K562 (cell line): Measurements from ENCODE around the gene NCAM2. TPM values are rescaled to one million over a fixed set of nuclear protein-coding genes. Genes with fewer than 3 reads are reported as not detected.

Source experiments
- ATF1 ChIP-seq, 2 experiments: fragments of 450-650 bp in 1 of 2; IDR thresholded peaks; 2 replicates each; pipeline ENCODE4 v1.6.1; 2016; ENCODE audit warnings: missing compliant biosample characterization in 1 of 2, missing genetic modification characterization in 1 of 2
- ATF2 ChIP-seq: sonication (generic); formaldehyde crosslinking; IDR thresholded peaks from 2 replicates; pipeline ENCODE4 v1.8.1; 2022; ENCODE audit warnings: missing genetic modification reagents
- BRCA1 ChIP-seq, 2 experiments: fragments of 450-650 bp in 1 of 2; sonication (generic) in 1 of 2; formaldehyde crosslinking in 1 of 2; IDR thresholded peaks; 2 replicates each; pipeline versions ENCODE4 v1.5.0 to v1.6.1; 2017 to 2020; ENCODE audit warnings: mild to moderate bottlenecking in 1 of 2, missing genetic modification reagents in 1 of 2
- ETV6 ChIP-seq, 3 experiments: fragments of 150-350 bp in 1 of 3; sonication (generic) in 1 of 3; formaldehyde crosslinking in 1 of 3; IDR thresholded peaks; 2 replicates each; pipeline versions ENCODE4 v1.6.1 to v1.8.0; 2014 to 2022; ENCODE audit warnings: borderline replicate concordance in 2 of 3, low read depth in 2 of 3, antibody characterized with exemption in 1 of 3, low read length in 1 of 3, mild to moderate bottlenecking in 1 of 3, missing genetic modification reagents in 1 of 3
- GATAD2B ChIP-seq: fragments of 450-650 bp; IDR thresholded peaks from 2 replicates; pipeline ENCODE4 v1.6.1; 2017; ENCODE audit warnings: mild to moderate bottlenecking, borderline replicate concordance
- HEY1 ChIP-seq: fragments of 250-450 bp; sonication (Bioruptor Pico); IDR thresholded peaks from 2 replicates; pipeline ENCODE4 v1.5.0; 2020; ENCODE audit warnings: mild to moderate bottlenecking, moderate library complexity, borderline replicate concordance
- MCM2 ChIP-seq: fragments of 450-650 bp; IDR thresholded peaks from 2 replicates; pipeline ENCODE4 v1.6.1; 2017; ENCODE audit warnings: low read depth, mild to moderate bottlenecking
- PBX2 ChIP-seq, 2 experiments: IDR thresholded peaks in 1 of 2; conservative IDR thresholded peaks in 1 of 2; 2 replicates each; pipeline ENCODE4 v1.6.1; 2016; ENCODE audit warnings: low read depth in 2 of 2, mild to moderate bottlenecking in 1 of 2, missing compliant biosample characterization in 1 of 2, missing genetic modification characterization in 1 of 2, moderate library complexity in 1 of 2
- POLR2A ChIP-seq: fragments of 450-650 bp; conservative IDR thresholded peaks from 2 replicates; pipeline ENCODE4 v1.6.1; 2016
- POLR3G ChIP-seq: IDR thresholded peaks from 2 replicates; pipeline ENCODE4 v1.6.1; 2011; ENCODE audit not compliant: insufficient read length, insufficient replicate concordance; ENCODE audit errors: extremely low read depth
- PRMT5 ChIP-seq: sonication (generic); formaldehyde crosslinking; IDR thresholded peaks from 2 replicates; pipeline ENCODE4 v1.5.0; 2020; ENCODE audit warnings: missing genetic modification reagents
- SMARCB1 ChIP-seq: IDR thresholded peaks from 2 replicates; pipeline ENCODE4 v1.6.1; 2011; ENCODE audit warnings: improper control_type of control experiment, low read depth; ENCODE audit not compliant: insufficient read length
- SMARCE1 ChIP-seq: fragments of 450-650 bp; IDR thresholded peaks from 2 replicates; pipeline ENCODE4 v1.7.1; 2016; ENCODE audit warnings: mild to moderate bottlenecking
- SNIP1 ChIP-seq: fragments of 450-650 bp; IDR thresholded peaks from 2 replicates; pipeline ENCODE4 v1.7.1; 2017; ENCODE audit warnings: low read depth, mild to moderate bottlenecking
- SRF ChIP-seq, 2 experiments: fragments of 250-450, 450-650 bp in 1 of 2; sonication (Bioruptor Pico) in 1 of 2; sonication (generic) in 1 of 2; formaldehyde crosslinking; IDR thresholded peaks; 2 replicates each; pipeline versions ENCODE4 v1.5.0 to v1.5.1; 2020 to 2022; ENCODE audit warnings: mild to moderate bottlenecking in 1 of 2, missing genetic modification reagents in 1 of 2
- USF2 ChIP-seq: sonication (generic); formaldehyde crosslinking; IDR thresholded peaks from 2 replicates; pipeline ENCODE4 v1.5.0; 2020; ENCODE audit warnings: missing genetic modification reagents
- XRCC5 ChIP-seq: fragments of 200-400 bp; formaldehyde crosslinking; IDR thresholded peaks from 2 replicates; pipeline ENCODE4 v1.6.1; 2017; ENCODE audit warnings: low read depth, mild to moderate bottlenecking, low read length
- ZNF175 ChIP-seq: fragments of 200-800 bp; sonication (Bioruptor generic); IDR thresholded peaks from 2 replicates; pipeline ENCODE4 v1.6.1; 2016; ENCODE audit warnings: low read depth, mild to moderate bottlenecking, missing genetic modification characterization, missing compliant biosample characterization
- ZNF3 ChIP-seq: fragments of 250-450 bp; sonication (Bioruptor Pico); IDR thresholded peaks from 2 replicates; pipeline ENCODE4 v1.5.0; 2021; ENCODE audit warnings: mild to moderate bottlenecking, moderate library complexity
- ZNF695 ChIP-seq: fragments of 450-650 bp; formaldehyde crosslinking; IDR thresholded peaks from 2 replicates; pipeline ENCODE4 v1.4.0; 2020; ENCODE audit warnings: mild to moderate bottlenecking, moderate library complexity
- ZZZ3 ChIP-seq: fragments of 450-650 bp; IDR thresholded peaks from 2 replicates; pipeline ENCODE4 v1.6.1; 2016; ENCODE audit warnings: antibody characterized with exemption, mild to moderate bottlenecking, moderate library complexity
- polyA plus RNA-seq, 8 experiments: library from polyadenylated mRNA; depleted of rRNA in 4 of 8; stranded (reverse) in 5 of 8; unstranded in 3 of 8; fragments of >200 nt; fragmentation: Nextera tagmentation in 2 of 8; fragmentation: Illumina TruSeq in 1 of 8; extraction: Ambion mirVana in 2 of 8; extraction: Trizol in 1 of 8; gene quantifications; 2 replicates each; pipeline versions ENCODE4 v1.2.1 to v1.2.3, GENCODE V29; 2011 to 2014; ENCODE audit warnings: inconsistent platforms in 1 of 8, missing spikeins in 1 of 8
- total RNA-seq, 7 experiments: library from RNA; depleted of rRNA in 6 of 7; stranded (reverse); fragments of >200 nt in 6 of 7; fragmentation: Illumina TruSeq in 2 of 7; extraction: Trizol in 2 of 7; gene quantifications; 2 replicates each; pipeline versions ENCODE4 v1.2.1 to v1.2.3, GENCODE V29; 2011 to 2021; ENCODE audit warnings: low replicate concordance in 1 of 7
- TF ChIP-seq, protein P1 (sequence below): sonication (generic); formaldehyde crosslinking; IDR thresholded peaks from 2 replicates; pipeline ENCODE4 v1.8.0; 2022; ENCODE audit warnings: mild to moderate bottlenecking, missing genetic modification reagents

Gene NCAM2
- total and polyA plus RNA-seq, 9 of the 15 experiments (the other 6 are each of a cell fraction or from before 2014, with no cell fraction given), result 14.0 to 58.2 (median 27.8) TPM

- no peak for TF ChIP-seq USF2
- no peak for TF ChIP-seq ZNF695
- TF ChIP-seq SMARCB1, result peak; percentile 18
- no peak for TF ChIP-seq ZZZ3
- TF ChIP-seq HEY1 (CRISPR knock-in tag), result no peak
- TF ChIP-seq, protein P1, sequence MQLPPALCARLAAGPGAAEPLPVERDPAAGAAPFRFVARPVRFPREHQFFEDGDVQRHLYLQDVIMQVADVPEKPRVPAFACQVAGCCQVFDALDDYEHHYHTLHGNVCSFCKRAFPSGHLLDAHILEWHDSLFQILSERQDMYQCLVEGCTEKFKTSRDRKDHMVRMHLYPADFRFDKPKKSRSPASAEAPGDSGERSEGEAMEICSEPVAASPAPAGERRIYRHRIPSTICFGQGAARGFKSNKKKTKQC, result no peak
- TF ChIP-seq PBX2 (CRISPR knock-in tag; IDR thresholded peaks at IDR 0.05; ENCODE audit: low read depth), result no peak
- TF ChIP-seq PBX2 (tag; conservative IDR thresholded peaks at IDR 0.05; ENCODE audit: low read depth), result 0 out of 2 replicates have a peak, but pooled peaks have one; percentile 23
- no peak for TF ChIP-seq BRCA1 (IDR thresholded peaks at IDR 0.05)
- no peak for TF ChIP-seq BRCA1 (CRISPR knock-in tag; IDR thresholded peaks at IDR 0.05)
- no peak for TF ChIP-seq ATF1 (CRISPR knock-in tag; IDR thresholded peaks at IDR 0.05)
- TF ChIP-seq ATF1 (tag; IDR thresholded peaks at IDR 0.05), result peak; percentile 60; the same call in 1 of the 2 replicates
- peak; percentile 55; the same call in 1 of the 2 replicates for TF ChIP-seq GATAD2B
- peak; percentile 28; the same call in 1 of the 2 replicates for TF ChIP-seq POLR2A
- no peak for TF ChIP-seq SRF (CRISPR knock-in tag; IDR thresholded peaks at IDR 0.05)
- TF ChIP-seq POLR3G, result no peak
- no peak for TF ChIP-seq SNIP1
- TF ChIP-seq ATF2, result no peak
- no peak for TF ChIP-seq ETV6 (IDR thresholded peaks at IDR 0.05; ENCODE audit: borderline replicate concordance in 1 of 2, low read depth in 2 of 2, low read length in 1 of 2)
- no peak for TF ChIP-seq ETV6 (CRISPR knock-in tag; IDR thresholded peaks at IDR 0.05; ENCODE audit: borderline replicate concordance)
- TF ChIP-seq SMARCE1, result peak; percentile 90
- TF ChIP-seq PRMT5 (CRISPR knock-in tag), result no peak
- TF ChIP-seq MCM2, result no peak
- no peak for TF ChIP-seq XRCC5
- no peak for TF ChIP-seq ZNF3
- no peak; the same call in none of the 2 replicates for TF ChIP-seq ZNF175
Measured at GRCh38 chr21:21200103-21200938, 202.1 kb downstream of the NCAM2 start (continued).
